Fibroblast of skin of left biceps (primary cell): ENCODE data around the gene DNAJC2.
"Not testable (repeated sequence)": the region's sequence is repeated elsewhere in the genome, so short reads cannot be mapped to it uniquely, and the experiment has no call there.

ENCODE experiments used
- DNase-seq, 2 experiments: peaks; one replicate each; pipeline ENCODE4 v3.0.0-alpha.2; 2013; ENCODE audit warnings: low read depth in 2 of 2

Gene DNAJC2

GRCh38 chr7:103273374-103273773 lies 71.2 kb downstream of the DNAJC2 start:
- not testable (repeated sequence) for DNase-seq

GRCh38 chr7:103266229-103266628 lies 78.3 kb downstream of the DNAJC2 start:
- not testable (repeated sequence) for DNase-seq

- DNase-seq, result not testable (repeated sequence)
Measured at GRCh38 chr7:103264054-103264453, 80.5 kb downstream of the DNAJC2 start.
